ENCODE results near the gene UBAC1.

- TF ChIP-seq CTCF (IDR thresholded peaks at IDR 0.05 in 2 of 3, conservative IDR thresholded peaks at IDR 0.05 in 1 of 3; ENCODE audit: borderline replicate concordance in 1 of 3, insufficient read depth in 1 of 3, low read depth in 2 of 3, low read length in 2 of 3) (no peak), FOSL1 (IDR thresholded peaks at IDR 0.05; ENCODE audit: low read depth) (no peak), POLR2AphosphoS5 (IDR thresholded peaks at IDR 0.05; ENCODE audit: low read depth, low read length) (no peak), POLR2A (IDR thresholded peaks at IDR 0.05; ENCODE audit: borderline replicate concordance, extremely low read depth, insufficient read depth, insufficient read length) (no peak), REST (IDR thresholded peaks at IDR 0.05; ENCODE audit: low read depth) (no peak), EZH2phosphoT487 (IDR thresholded peaks at IDR 0.05; ENCODE audit: borderline replicate concordance) (no peak), YY1 (IDR thresholded peaks at IDR 0.05; ENCODE audit: extremely low read depth, insufficient replicate concordance, low read depth, low read length) (no peak), ZNF274 (IDR thresholded peaks at IDR 0.05; ENCODE audit: low read depth, low read length) (no peak), EZH2 (IDR thresholded peaks at IDR 0.05) (no peak), CEBPB (IDR thresholded peaks at IDR 0.05; ENCODE audit: low read depth) (no peak), MAX (IDR thresholded peaks at IDR 0.05) (no peak), TCF7L2 (IDR thresholded peaks at IDR 0.05; ENCODE audit: borderline replicate concordance, extremely low read depth, insufficient read depth, insufficient read length) (no peak), ATF3 (IDR thresholded peaks at IDR 0.05) (no peak), SP1 (IDR thresholded peaks at IDR 0.05; ENCODE audit: low read depth) (no peak)
Measured at GRCh38 chr9:135919318-135919890, 41.8 kb downstream of the UBAC1 start.
